Measurements from ENCODE around the gene CAMK2A. TPM values are rescaled to one million over a fixed set of nuclear protein-coding genes. Genes with fewer than 3 reads are reported as not detected.

The CAMK2A gene
- total and polyA plus RNA-seq, 11 donors, result 3.2 to 26.0 (median 15.2) TPM

- H3K27me3 ChIP-seq, result no peaks in the 10 kb centered on the region
- intact Hi-C loops (cut with DNase I), result no loop called here
- 83 to 95% (median 89%) methylated on average over 6 of the region's 6 CpGs for WGBS, 4 donors
- TF ChIP-seq CTCF (IDR thresholded peaks at IDR 0.05) (no peak), POLR2A (IDR thresholded peaks at IDR 0.05) (no peak)
- ATAC-seq (no peak), DNase-seq (no peak)
- H3K36me3 ChIP-seq, result no peaks in the 10 kb centered on the region
- peaks cover 0 to 11% (median 6%) of the 10 kb centered on the region in 12 donors for H3K4me1 ChIP-seq
- peaks cover 0 to 3% (median 0%) of the 10 kb centered on the region in 12 donors for H3K9me3 ChIP-seq
- no peak overlapping the region for H3K27ac ChIP-seq
- H3K4me3 ChIP-seq, result no peak overlapping the region
These were observed 33.5 kb upstream of the CAMK2A start for GRCh38 chr5:150323092-150323491.

DNA sequence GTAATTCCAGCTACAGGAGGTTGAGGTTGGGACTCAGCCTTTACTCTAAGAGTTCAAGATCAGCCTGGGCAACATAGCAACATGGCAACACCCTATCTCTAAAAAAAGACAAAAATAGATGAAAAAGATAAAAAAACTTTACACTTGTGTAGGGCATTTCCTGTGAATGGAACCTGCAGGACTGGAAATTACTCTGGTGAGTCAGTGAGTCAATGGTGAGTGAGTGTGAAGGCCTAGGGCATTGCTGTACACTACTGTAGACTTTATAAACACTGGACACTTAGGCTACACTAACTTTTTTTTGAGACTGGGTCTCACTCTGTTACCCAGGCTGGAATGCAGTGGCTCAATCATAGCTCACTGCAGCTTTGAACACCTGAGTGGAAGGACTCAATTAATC is 32.6 kb upstream of the CAMK2A start:
- Histone ChIP-seq H3K9me3 (peaks cover 0 to 3% (median 0%) of the 10 kb centered on the region in 12 donors), H3K4me3 (no peak overlapping the region), H3K27me3 (no peaks in the 10 kb centered on the region), H3K4me1 (peaks cover 0 to 11% (median 6%) of the 10 kb centered on the region in 12 donors), H3K36me3 (no peaks in the 10 kb centered on the region), H3K27ac (no peak overlapping the region)
- TF ChIP-seq CTCF (IDR thresholded peaks at IDR 0.05) (no peak), POLR2A (IDR thresholded peaks at IDR 0.05) (no peak)
- intact Hi-C loops (cut with DNase I), result no loop called here
- DNase-seq (no peak), ATAC-seq (no peak)

DNA sequence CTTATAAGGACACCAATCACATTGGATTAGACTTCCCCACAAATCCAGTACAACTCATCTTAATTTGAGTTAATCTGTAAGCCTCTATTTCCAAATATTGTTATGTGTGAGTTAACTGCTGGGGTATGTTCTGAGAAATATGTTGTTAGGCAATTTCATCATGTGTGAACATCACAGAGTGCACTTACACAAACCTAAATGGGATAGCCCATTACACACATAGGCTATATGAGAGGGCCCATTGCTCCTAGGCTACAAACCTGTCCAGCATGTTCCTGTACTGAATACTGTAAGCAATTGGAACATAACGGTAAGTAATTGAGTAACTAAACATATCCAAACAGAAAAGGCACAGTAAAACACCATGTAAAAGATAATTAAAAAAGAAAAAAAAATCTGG is 32.2 kb upstream of the CAMK2A start:
- intact Hi-C loops (cut with DNase I), result no loop called here
- no peak overlapping the region for H3K4me3 ChIP-seq
- H3K4me1 ChIP-seq, result peaks cover 0 to 11% (median 6%) of the 10 kb centered on the region in 12 donors
- ATAC-seq (no peak), DNase-seq (no peak)
- 91 to 100% (median 95%) methylated on average over 1 of the region's 1 CpG for WGBS, 4 donors
- TF ChIP-seq CTCF (IDR thresholded peaks at IDR 0.05) (no peak), POLR2A (IDR thresholded peaks at IDR 0.05) (no peak)
- peaks cover 0 to 3% (median 0%) of the 10 kb centered on the region in 12 donors for H3K9me3 ChIP-seq
- no peaks in the 10 kb centered on the region for H3K27me3 ChIP-seq
- no peak overlapping the region for H3K27ac ChIP-seq
- no peaks in the 10 kb centered on the region for H3K36me3 ChIP-seq

GRCh38 chr5:150321211-150321610 is 31.6 kb upstream of the CAMK2A start:
- Histone ChIP-seq H3K36me3 (no peaks in the 10 kb centered on the region), H3K4me1 (peaks cover 0 to 11% (median 6%) of the 10 kb centered on the region in 12 donors), H3K9me3 (peaks cover 0 to 3% (median 0%) of the 10 kb centered on the region in 12 donors), H3K27me3 (no peaks in the 10 kb centered on the region), H3K27ac (no peak overlapping the region), H3K4me3 (no peak overlapping the region)
- intact Hi-C loops (cut with DNase I), result no loop called here
- DNase-seq, result no peak
- 94 to 100% (median 97%) methylated on average over 1 of the region's 1 CpG for WGBS, 4 donors
- no peak for ATAC-seq
- no peak for TF ChIP-seq POLR2A (IDR thresholded peaks at IDR 0.05)
- no peak for TF ChIP-seq CTCF (IDR thresholded peaks at IDR 0.05)
